GM18909 (cell line): Measurements from ENCODE around the gene ADGRA3.
A peak's percentile ranks its signal among the peaks of the same experiment; 100 is the strongest.
"Not testable (repeated sequence)": the region's sequence is repeated elsewhere in the genome, so short reads cannot be mapped to it uniquely, and the experiment has no call there.

Experiments
- ATAC-seq: cut with Tn5 transposase; IDR thresholded peaks from one replicate; pipeline ENCODE4 v1.9.1; 2021; ENCODE audit warnings: mild to moderate bottlenecking; ENCODE audit not compliant: unreplicated experiment, poor library complexity

The ADGRA3 gene

DNA sequence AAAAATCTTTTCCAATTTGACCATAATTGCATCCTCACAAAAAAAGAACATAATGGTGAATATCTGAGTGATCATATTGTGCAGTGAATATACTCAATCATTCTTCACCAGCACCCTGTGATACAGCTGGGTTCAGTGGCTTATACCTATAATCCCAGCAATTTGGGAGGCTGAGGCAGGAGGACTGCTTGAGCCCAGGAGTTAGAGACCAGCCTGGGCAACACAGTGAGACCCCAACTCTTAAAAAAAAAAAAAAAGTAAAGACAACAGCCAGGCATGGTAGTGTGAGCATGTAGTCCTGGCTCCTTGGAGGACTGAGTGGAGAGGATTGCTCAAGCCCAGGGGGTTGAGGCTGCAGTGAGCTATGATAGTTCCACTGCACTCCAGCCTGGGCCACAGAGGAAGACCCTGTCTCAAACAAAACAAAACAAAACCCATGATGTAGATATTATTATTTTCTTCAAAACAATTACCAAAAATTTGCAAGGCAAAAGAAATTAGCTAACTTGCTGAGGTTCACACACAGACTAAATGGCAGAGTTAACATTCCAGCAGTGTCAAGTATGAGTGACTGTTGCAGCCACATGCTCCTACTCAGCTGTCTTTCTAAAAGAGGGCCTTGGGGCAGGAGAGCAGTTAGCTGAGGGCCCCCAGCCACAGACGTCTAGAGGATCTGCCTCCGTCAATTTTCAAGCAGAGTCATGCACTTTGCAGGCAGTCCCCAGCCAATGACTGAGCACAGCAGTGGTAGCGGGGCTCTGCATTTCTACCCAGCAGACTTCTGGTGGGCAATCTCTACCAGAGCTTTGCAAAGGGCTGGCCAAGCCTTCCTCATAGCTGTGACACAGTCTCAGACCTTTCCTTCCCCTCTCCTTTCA lies 33.4 kb downstream of the ADGRA3 start:
- no peak for ATAC-seq

DNA sequence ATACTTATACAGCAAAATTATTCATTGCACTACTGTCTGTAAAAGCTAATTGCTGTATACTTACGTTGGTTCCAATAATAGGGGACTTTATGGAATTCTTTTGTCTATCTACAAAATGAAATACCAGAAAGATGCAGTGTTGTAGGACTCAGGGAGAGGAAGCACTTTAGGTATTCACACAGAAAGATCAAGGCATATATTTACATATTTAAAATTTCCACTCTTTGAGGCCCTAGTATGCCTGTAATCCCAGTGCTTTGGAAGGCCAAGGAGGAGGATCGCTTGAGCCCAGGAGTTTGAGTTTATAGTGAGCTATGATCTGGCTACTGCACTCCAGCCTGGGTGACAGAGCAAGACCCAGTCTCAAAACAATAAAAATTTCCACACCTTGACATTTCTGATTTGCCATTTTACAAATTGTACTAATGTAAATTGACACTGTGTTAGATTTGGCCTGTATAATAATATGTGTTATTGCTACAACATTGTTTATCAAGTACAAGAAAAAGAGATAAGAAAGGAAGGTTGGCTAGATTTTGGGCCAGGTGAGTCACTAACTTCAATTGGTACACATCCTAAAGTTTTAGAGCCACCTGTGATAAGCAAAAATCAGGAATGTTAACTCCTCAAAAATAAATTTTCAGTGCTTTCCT lies 35.1 kb downstream of the ADGRA3 start:
- ATAC-seq = no peak

DNA sequence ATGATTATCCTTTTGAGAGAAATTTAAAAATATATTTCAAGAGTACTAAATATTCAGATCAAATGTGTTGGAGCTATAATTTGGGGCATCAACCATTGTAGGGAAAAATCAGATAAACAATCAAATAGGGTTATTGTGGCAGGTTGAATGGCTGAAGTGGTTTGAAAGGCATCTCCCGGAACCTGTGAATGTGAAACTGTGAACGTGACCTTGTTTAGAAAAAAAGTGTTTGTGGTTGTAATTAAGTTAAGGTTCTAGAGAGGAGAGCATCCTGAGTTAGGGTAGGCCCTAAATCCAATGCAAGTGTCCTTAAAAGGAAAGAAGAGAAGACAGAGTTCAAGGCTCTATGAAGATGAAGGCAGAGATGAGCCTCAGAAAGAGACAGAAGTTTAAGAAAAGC lies 37.4 kb downstream of the ADGRA3 start:
- peak; percentile 67 for ATAC-seq

- no peak for ATAC-seq
These were observed 38.1 kb downstream of the ADGRA3 start for GRCh38 chr4:22477813-22478182.

- no peak for ATAC-seq
These were observed 38.6 kb downstream of the ADGRA3 start for GRCh38 chr4:22477136-22477812.

DNA sequence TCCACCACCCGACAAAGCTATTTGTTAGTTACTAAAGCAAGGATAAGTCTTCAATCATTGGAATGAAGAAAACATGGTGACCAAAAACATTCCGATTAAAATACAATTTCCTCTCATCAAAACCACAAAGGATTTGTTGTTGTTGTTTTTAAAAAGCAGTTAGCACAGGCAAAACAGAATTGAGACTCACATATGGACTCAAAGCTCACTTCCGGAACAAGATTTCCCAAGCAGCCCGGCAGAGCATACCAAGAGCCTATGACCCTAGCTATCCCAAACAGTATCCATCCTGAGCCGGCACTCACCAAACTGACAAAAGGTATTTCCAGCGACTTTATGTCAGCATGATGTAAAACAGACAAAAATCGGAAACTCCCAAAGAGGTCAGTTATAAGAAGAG lies 39.9 kb downstream of the ADGRA3 start:
- ATAC-seq = no peak

DNA sequence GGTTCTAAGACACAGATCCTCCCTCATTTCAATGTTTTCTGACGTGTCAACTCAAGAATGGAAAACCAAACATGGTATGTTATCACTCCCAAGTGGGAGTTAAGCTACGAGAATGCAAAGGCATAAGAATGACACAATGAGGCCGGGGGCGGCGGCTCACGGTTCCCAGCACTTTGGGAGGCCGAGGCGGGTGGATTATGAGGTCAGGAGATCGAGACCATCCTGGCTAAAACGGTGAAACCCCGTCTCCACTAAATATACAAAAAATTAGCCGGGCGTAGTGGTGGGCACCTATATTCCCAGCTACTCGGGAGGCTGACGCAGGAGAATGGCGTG lies 40.6 kb downstream of the ADGRA3 start:
- ATAC-seq = not testable (repeated sequence)

DNA sequence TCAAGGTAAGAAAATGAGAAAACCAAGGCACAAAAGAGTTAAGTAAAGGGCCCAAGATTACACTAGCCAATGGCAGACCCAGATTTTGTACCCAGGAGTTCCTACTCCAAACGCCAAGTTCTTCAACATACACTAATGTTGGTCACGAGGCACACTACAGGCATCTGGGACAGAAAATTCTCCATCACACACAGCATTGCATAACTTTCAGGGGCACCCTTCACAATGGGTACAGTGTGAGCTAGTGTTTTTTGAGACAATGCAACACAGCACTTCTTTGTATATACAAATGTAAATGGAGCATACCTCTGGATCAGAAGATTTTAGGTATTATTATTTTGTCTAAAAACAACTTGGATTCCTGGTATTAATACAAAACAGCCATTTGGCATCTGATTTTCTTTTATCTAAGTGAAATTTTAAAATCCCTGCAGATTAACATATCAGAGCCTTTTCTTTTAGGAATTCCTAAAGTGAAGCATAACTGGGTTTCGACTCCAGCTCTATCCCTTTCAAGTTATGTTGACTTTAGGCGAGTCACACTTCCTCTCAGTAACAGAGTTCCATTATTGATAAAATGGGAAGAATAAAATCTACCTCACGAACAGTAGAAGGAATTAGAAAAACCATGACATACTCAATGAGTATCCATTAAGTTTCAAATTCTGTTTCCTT lies 41.1 kb downstream of the ADGRA3 start:
- ATAC-seq = no peak

- ATAC-seq = no peak
These were observed 42.6 kb downstream of the ADGRA3 start for GRCh38 chr4:22473268-22473667.

DNA sequence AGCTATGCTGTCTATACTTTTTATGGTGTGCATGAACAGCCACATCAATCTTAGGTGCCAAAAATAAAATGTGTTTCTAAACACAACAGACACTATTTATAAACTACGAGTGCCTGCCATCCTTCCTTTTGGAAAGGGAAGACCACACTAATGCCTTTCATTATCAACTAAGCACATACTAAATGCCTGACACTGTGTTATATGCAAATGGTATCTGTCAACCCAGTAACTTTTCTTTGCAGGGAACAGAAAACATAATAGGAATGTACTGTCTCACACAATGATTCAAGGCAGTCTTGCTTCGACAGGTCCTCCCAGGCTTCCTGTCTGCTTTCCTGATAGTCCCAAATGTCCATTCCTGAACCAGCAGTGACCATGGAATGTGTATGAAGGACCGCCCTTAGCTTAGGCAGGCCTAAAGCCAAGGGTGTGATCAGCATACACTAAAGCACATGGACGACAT lies 43.8 kb downstream of the ADGRA3 start:
- ATAC-seq = no peak

- no peak for ATAC-seq
These were observed 44.4 kb downstream of the ADGRA3 start for GRCh38 chr4:22471419-22471818.

GRCh38 chr4:22466581-22466980 lies 49.3 kb downstream of the ADGRA3 start:
- ATAC-seq = no peak

DNA sequence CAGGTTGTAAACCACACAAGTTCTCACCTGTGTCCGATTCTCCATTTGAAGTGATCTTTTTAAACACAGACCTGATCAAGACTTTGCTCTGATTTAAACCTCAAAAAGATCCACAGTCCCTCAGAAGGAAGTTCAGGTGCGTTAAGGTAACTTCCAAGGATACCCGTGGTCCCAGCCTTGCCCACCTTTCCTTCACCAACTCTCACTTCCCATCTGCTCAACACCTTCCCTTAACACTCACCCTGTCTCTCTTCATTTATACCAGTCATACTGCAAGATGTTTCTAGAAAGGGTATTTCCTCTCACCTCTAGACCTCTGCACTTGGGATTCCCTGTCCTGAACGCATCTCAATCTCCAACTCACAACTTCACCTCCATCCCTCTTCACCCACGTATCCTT lies 49.9 kb downstream of the ADGRA3 start:
- no peak for ATAC-seq

DNA sequence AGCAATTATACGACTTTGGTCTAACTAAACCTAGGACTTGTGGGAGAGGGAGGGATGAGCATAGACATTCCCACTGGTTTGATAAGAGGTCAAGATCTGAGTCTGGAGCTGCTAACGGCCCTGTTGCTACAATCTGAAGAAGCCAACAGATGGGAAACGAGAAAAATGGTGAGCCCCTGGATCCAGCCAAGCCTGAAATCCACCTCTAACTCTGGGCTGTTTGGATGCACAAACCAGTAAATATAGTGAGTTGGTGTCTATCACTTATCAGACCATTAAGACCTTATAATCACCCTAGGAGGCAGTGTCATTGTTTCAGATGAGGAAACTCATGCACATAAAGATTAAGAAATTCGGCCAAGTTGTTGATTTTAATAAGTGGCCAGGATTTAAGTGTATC lies 50.5 kb downstream of the ADGRA3 start:
- ATAC-seq = no peak

DNA sequence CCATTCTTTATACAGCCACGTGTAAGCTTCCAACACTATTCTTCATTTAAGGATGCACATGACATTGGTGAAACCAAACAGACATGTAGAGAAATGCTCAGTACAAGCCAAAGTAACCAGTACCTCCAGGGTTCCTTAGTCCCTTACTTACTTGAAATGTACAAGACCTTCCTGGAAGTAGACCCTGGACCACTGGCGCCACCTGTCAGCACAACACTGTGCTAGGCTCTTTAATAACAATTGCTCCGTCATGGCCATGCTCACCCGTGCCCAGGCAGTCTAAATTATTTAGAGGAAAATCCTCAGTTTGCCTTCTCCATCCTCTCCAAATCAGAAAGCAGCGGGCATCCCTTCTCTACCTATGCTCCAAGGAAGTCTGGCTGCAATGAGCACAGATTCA lies 52.7 kb downstream of the ADGRA3 start:
- ATAC-seq = no peak

DNA sequence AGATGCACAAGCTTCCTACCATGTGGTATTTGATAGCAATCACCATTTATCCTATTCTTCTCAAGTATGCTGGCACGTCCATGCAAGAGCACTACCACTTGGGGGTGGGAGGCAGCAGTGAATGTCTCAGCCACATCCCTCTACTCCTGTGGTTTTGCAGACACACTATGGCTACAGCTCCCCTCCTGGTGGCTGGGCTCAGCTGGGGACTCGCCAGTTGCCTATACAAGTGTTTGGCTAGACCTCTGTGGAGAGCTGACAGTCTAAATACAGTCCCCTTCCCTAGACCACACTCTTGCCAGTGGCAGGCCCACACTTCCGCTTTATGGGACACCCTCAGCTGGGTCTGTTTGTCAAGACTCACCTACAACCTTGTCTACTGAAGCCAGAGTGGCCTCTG lies 53.2 kb downstream of the ADGRA3 start:
- ATAC-seq = no peak

DNA sequence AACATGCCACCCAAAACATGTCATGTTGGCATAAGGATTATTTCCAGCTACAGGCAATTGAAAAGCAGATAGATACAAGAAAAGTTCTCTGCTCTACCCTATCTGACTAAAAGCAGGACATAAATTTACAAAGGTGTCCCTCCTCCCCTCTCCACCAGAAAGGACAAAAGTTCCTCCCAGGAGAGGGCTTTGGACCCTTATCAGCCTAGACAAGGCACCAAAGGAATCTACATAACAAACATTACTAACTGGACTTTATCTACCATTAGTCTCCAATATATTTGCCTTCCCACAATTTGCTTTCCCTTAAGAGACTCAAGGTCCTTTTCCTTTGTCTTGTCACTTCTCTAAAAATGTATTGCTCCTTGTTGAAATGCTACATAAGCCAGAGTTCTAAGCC lies 55.6 kb downstream of the ADGRA3 start:
- no peak for ATAC-seq

DNA sequence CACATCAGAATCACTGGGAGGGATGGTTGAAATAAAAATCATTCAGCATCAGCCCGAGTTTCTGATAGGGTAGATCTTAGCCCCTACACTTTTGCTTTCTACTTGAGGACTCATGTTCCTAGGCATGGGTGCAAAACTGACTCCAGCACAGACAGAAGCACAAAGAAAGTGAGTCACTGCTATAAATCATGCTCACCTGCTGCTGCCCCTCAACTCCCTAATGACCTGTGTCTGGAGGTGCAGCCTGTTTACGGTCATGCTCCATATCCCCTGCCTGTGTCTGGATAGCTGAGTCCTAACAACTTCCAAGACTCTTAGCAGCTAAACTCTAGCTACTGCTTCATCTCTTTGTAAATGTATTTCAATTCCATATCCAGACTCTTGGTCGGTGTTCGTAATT lies 57.8 kb downstream of the ADGRA3 start:
- no peak for ATAC-seq

- ATAC-seq = no peak
These were observed 58.5 kb downstream of the ADGRA3 start for GRCh38 chr4:22457348-22457747.

- ATAC-seq = no peak
These were observed 59.6 kb downstream of the ADGRA3 start for GRCh38 chr4:22456291-22456690.

DNA sequence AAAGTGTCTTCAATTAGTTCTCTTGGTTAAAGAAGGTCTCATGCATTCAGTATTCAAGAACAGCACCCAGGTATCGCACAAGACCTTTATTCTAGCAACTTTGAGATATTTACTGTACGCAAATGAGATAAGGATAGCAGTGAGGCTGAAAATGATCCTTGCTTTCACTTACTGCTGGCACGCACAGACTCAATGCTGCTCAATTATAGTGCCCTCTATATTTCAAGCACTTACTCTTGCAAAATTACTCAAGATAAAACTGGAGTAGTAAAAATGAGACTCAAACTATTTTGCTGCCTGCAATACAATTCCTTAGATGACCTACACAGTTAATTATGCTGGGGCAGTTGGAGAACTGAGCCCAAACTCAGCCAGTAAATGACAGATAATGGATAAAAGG lies 60.9 kb downstream of the ADGRA3 start:
- no peak for ATAC-seq
